Right lobe of liver (tissue), 6 donors: ENCODE results near the gene UNC5C. TPM values are rescaled to one million over a fixed set of nuclear protein-coding genes. Genes with fewer than 3 reads are reported as not detected.

Experiments used
- ATAC-seq, 4 donors: fragments of 200-7000 bp; cut with Tn5 transposase; one replicate each; pipeline ENCODE4 v1.9.1; 2020; ENCODE audit warnings: mild to moderate bottlenecking in 4 of 4, moderate library complexity in 4 of 4
- DNase-seq, 3 donors: peaks; one replicate each; pipeline ENCODE4 v3.0.0-alpha.2; 2020
- H3K27ac ChIP-seq, 3 donors: fragments of 200-600 bp; one replicate each; pipeline ENCODE4 v1.8.0; 2022
- H3K27me3 ChIP-seq, 2 donors: fragments of 200-600 bp; one replicate each; pipeline ENCODE4 v1.8.0; 2022
- H3K36me3 ChIP-seq, 4 donors: fragments of 200-600 bp; sonication (generic) in 1 of 4; one replicate each; pipeline versions ENCODE4 v1.5.1 to v1.8.0; 2017 to 2022; ENCODE audit warnings: control low read depth in 1 of 4
- H3K4me1 ChIP-seq, 4 donors: fragments of 200-600 bp; sonication (generic) in 1 of 4; one replicate each; pipeline versions ENCODE4 v1.5.1 to v1.8.0; 2017 to 2022; ENCODE audit warnings: control low read depth in 1 of 4
- H3K4me3 ChIP-seq, 3 donors: fragments of 200-600 bp; one replicate each; pipeline ENCODE4 v1.8.0; 2022
- H3K9me3 ChIP-seq, 4 donors: fragments of 200-600 bp; sonication (generic) in 1 of 4; one replicate each; pipeline versions ENCODE4 v1.5.1 to v1.8.0; 2017 to 2022; ENCODE audit warnings: control low read depth in 1 of 4
- POLR2A ChIP-seq: fragments of 450-650 bp; IDR thresholded peaks from one replicate; pipeline ENCODE4 v1.6.1; 2017; ENCODE audit warnings: antibody characterized with exemption, mild to moderate bottlenecking
- WGBS: methylation state at CpG from one replicate; pipeline ENCODE4 v1.1.6; 2018; ENCODE audit warnings: low coverage, low lambda C conversion rate; ENCODE audit not compliant: insufficient coverage; ENCODE audit errors: missing lambda C conversion rate; 5-methylcytosine and 5-hydroxymethylcytosine counted together
- intact Hi-C, 2 donors: fragments of 100-400 bp; cut with DNase I; formaldehyde crosslinking; loops; one replicate each; pipeline versions ENCODE4 v1.11.2 to v1.14.1; 2022
- total RNA-seq, 6 experiments: library from RNA; depleted of rRNA in 2 of 6; stranded (reverse); fragments of >200 nt in 2 of 6; fragmentation: NEBNext Ultra II Directional in 3 of 6; extraction: Animal tissue kit (Norgen Biotek cat#: 25700) in 3 of 6; gene quantifications; one replicate each; pipeline versions ENCODE4 v1.1.0 to v1.2.4, GENCODE V29; 2016 to 2023
- TF ChIP-seq, protein P1 (sequence below), 4 donors: fragments of 200-600 bp in 3 of 4; fragments of 450-650 bp in 1 of 4; IDR thresholded peaks; one replicate each; pipeline versions ENCODE4 v1.5.1 to v1.8.0; 2016 to 2022; ENCODE audit warnings: antibody characterized with exemption in 4 of 4, mild to moderate bottlenecking in 2 of 4
- donor health status: DM: no; HTN: yes; CAD: no.
- donor health status: DM: no; HTN: no; CAD: no.
- donor health status: DM: no; HTN: no; CAD: no.
- donor health status: DM: no; HTN: yes; CAD: no.
- donor health status: DM: no; HTN: yes; CAD: no.

Gene UNC5C
- total RNA-seq, 6 experiments from 2014 or later, result 0.50 to 0.71 (median 0.63) TPM

DNA sequence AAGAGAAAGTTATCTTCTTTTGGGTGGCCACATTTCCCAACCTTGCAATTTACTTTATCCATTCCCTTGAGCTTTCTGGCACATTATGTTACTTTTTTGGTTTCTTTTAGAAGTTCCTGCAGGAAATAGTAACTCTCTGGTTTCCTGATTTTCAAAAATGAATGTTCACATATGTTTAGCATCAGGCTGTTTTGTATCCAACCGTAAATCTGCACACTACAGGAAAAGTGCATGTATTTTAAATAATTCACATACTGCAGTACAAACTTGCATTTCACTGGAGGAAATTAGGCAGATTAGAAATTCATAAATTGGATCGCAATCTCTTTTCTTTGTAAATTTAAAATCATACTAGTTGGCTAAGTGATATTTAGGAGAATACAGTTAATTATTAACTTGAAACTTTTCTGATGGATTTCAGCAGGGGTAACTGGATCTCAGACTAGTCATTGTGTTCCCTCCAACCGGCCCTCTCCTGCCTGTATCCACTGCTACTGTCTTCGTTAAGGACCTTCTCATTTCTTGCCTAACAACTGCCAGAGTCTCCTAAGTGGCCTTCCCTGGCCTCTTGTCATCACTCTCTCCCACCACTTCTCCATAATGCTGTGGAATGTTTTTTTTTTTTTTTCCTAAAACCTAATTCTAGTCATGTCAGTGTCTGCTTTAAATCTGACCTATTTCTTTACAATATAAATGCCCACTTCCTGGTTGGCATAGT, 137.2 kb downstream of the UNC5C start:
- H3K4me3 ChIP-seq, result no peak overlapping the region
- H3K27ac ChIP-seq, result no peak overlapping the region
- no peaks in the 10 kb centered on the region for H3K36me3 ChIP-seq
- intact Hi-C loops, result no loop called here
- ATAC-seq (no peak), DNase-seq (no peak)
- H3K9me3 ChIP-seq, result no peaks in the 10 kb centered on the region
- no peaks in the 10 kb centered on the region for H3K27me3 ChIP-seq
- 33% methylated on average over 4 of the region's 4 CpGs for WGBS
- TF ChIP-seq POLR2A, result no peak
- TF ChIP-seq, protein P1, sequence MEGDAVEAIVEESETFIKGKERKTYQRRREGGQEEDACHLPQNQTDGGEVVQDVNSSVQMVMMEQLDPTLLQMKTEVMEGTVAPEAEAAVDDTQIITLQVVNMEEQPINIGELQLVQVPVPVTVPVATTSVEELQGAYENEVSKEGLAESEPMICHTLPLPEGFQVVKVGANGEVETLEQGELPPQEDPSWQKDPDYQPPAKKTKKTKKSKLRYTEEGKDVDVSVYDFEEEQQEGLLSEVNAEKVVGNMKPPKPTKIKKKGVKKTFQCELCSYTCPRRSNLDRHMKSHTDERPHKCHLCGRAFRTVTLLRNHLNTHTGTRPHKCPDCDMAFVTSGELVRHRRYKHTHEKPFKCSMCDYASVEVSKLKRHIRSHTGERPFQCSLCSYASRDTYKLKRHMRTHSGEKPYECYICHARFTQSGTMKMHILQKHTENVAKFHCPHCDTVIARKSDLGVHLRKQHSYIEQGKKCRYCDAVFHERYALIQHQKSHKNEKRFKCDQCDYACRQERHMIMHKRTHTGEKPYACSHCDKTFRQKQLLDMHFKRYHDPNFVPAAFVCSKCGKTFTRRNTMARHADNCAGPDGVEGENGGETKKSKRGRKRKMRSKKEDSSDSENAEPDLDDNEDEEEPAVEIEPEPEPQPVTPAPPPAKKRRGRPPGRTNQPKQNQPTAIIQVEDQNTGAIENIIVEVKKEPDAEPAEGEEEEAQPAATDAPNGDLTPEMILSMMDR (IDR thresholded peaks at IDR 0.05), result no peak
- H3K4me1 ChIP-seq, result no peaks in the 10 kb centered on the region

DNA sequence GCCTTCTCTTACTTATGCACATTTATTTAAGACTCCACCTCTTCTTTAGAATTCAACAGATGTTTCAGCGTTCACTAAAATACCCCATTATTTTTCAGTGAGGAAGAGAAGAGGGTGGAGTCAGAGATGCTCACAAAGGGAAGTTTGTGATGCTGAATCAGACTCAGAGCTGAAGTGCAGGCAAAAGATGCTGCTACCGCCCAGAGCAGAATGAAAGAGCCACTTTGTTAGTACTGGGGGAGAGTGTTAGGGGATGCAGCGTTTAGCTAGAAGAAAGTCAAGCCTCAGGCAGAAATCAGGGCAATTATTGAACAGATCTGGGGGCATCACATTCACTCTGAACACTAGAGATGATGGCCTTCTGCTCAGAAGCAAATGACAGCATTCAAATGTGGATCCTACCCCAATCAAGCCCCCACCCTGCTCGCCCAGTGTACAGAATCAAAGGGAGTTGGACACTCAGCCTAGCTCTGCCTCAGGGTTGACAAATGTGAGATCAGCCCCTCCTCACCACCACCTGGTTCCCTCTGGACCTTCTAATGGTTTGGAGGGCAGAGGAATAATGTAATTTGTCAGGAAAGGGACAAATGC, 138.3 kb downstream of the UNC5C start:
- 47% methylated on average over 4 of the region's 4 CpGs for WGBS
- H3K36me3 ChIP-seq, result no peaks in the 10 kb centered on the region
- DNase-seq (no peak), ATAC-seq (no peak)
- H3K27me3 ChIP-seq, result no peaks in the 10 kb centered on the region
- H3K4me3 ChIP-seq, result no peak overlapping the region
- no peak overlapping the region for H3K27ac ChIP-seq
- no peak for TF ChIP-seq POLR2A
- TF ChIP-seq, protein P1 (IDR thresholded peaks at IDR 0.05), result no peak
- H3K4me1 ChIP-seq, result no peaks in the 10 kb centered on the region
- H3K9me3 ChIP-seq, result no peaks in the 10 kb centered on the region
- intact Hi-C loops, result no loop called here

DNA sequence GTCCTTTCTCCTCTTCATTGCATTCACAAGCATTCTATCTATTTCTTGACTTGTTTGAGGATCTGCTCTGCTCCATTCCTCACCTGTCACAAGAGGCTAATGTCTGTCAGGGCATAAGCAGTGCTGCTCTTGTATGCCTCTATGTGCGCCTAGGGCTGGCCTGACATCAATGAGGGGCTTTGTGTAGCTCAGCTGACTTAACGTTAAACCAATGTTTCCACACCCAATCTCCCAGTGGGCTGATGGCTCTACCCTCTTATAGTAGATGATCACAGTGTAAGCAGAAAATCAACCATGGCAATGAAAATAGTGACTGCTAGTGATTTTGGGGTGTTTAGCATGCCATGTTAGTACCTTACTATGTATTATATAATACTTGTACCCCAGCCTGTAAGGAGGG, 139.0 kb downstream of the UNC5C start:
- H3K36me3 ChIP-seq, result no peaks in the 10 kb centered on the region
- intact Hi-C loops, result no loop called here
- WGBS, result 63% methylated on average over 2 of the region's 2 CpGs
- no peak overlapping the region for H3K27ac ChIP-seq
- no peaks in the 10 kb centered on the region for H3K9me3 ChIP-seq
- H3K4me3 ChIP-seq, result no peak overlapping the region
- TF ChIP-seq, protein P1 (IDR thresholded peaks at IDR 0.05), result no peak
- no peak for TF ChIP-seq POLR2A
- DNase-seq (no peak), ATAC-seq (no peak)
- H3K27me3 ChIP-seq, result no peaks in the 10 kb centered on the region
- no peaks in the 10 kb centered on the region for H3K4me1 ChIP-seq

DNA sequence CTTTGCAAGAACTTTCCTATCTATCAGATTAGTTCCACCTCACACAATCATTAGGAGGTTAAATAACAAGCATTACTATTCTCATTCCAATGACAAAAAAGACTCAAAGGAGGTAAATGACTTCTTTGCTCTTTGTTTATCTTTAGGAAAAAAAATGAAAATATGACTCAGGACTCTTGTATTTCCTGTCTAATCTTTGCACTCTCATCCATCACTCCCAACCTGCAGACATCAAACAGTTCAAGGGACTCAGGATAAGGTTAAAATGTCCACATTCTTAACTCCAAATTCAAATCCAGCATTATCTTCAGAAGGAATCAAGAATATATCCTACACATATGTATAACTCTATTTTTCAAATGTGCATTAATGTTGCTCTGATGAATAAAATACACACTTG, 139.6 kb downstream of the UNC5C start:
- TF ChIP-seq, protein P1 (IDR thresholded peaks at IDR 0.05), result no peak
- no peak for TF ChIP-seq POLR2A
- no peak for ATAC-seq

More for the DNA sequence above, 139.6 kb downstream of the UNC5C start:
- no peak for DNase-seq
- Histone ChIP-seq H3K4me1 (no peaks in the 10 kb centered on the region), H3K27me3 (no peaks in the 10 kb centered on the region), H3K36me3 (no peaks in the 10 kb centered on the region), H3K9me3 (no peaks in the 10 kb centered on the region), H3K27ac (no peak overlapping the region), H3K4me3 (no peak overlapping the region)
- intact Hi-C loops, result no loop called here
